ENCODE results near the gene TDRD9. TPM values are rescaled to one million over a fixed set of nuclear protein-coding genes. Genes with fewer than 3 reads are reported as not detected.
A peak's percentile ranks its signal among the peaks of the same experiment; 100 is the strongest.

The TDRD9 gene
- total and polyA plus RNA-seq, 2 experiments from 2014 or later: not detected

GRCh38 chr14:104019029-104019428 lies 90.8 kb downstream of the TDRD9 start:
- H3K27ac ChIP-seq: no peak overlapping the region
- TF ChIP-seq EZH2 (IDR thresholded peaks at IDR 0.05; ENCODE audit: insufficient read depth, poor library complexity, severe bottlenecking): no peak
- TF ChIP-seq EZH2phosphoT487 (IDR thresholded peaks at IDR 0.05; ENCODE audit: insufficient read depth, low read depth): no peak
- H3K9me3 ChIP-seq (ENCODE audit: low read depth): no peaks in the 10 kb centered on the region
- H3K9ac ChIP-seq: no peak overlapping the region
- no peak overlapping the region for H2AFZ ChIP-seq
- H4K20me1 ChIP-seq (ENCODE audit: insufficient read depth): no peaks in the 10 kb centered on the region
- in situ Hi-C loops (cut with MboI): no loop called here
- no peaks in the 10 kb centered on the region for H3K36me3 ChIP-seq (ENCODE audit: low read depth)
- H3K27me3 ChIP-seq (replicated peaks; ENCODE audit: insufficient read depth): peaks cover 30% of the 10 kb centered on the region
- H3K9me2 ChIP-seq (ENCODE audit: insufficient read depth): no peaks in the 10 kb centered on the region
- H3F3A ChIP-seq (ENCODE audit: insufficient read depth): no peaks in the 10 kb centered on the region
- 89 to 100% methylated on average over 1 of the region's 1 CpG for WGBS, 2 experiments (ENCODE audit: low coverage in 1 of 2, low lambda C conversion rate in 2 of 2, missing lambda C conversion rate in 2 of 2)
- DNase-seq: no peak
- no peak overlapping the region for H3K4me2 ChIP-seq (ENCODE audit: unreplicated experiment)
- no peak overlapping the region for H3K4me3 ChIP-seq
- no peaks in the 10 kb centered on the region for H3K79me2 ChIP-seq (ENCODE audit: insufficient read depth)
- H3K4me1 ChIP-seq (ENCODE audit: insufficient read depth): no peaks in the 10 kb centered on the region

- no peak for TF ChIP-seq EZH2phosphoT487 (IDR thresholded peaks at IDR 0.05; ENCODE audit: insufficient read depth, low read depth)
- TF ChIP-seq EZH2 (IDR thresholded peaks at IDR 0.05; ENCODE audit: insufficient read depth, poor library complexity, severe bottlenecking): no peak
- H3K9ac ChIP-seq: no peak overlapping the region
- no peaks in the 10 kb centered on the region for H4K20me1 ChIP-seq (ENCODE audit: insufficient read depth)
- H3K27me3 ChIP-seq (replicated peaks; ENCODE audit: insufficient read depth): peaks cover 27% of the 10 kb centered on the region
- H3K27ac ChIP-seq: no peak overlapping the region
- 51 to 53% methylated on average over 7 of the region's 7 CpGs for WGBS, 2 experiments (ENCODE audit: low coverage in 1 of 2, low lambda C conversion rate in 2 of 2, missing lambda C conversion rate in 2 of 2)
- no peak overlapping the region for H2AFZ ChIP-seq
- no peaks in the 10 kb centered on the region for H3F3A ChIP-seq (ENCODE audit: insufficient read depth)
- no peaks in the 10 kb centered on the region for H3K79me2 ChIP-seq (ENCODE audit: insufficient read depth)
- H3K4me2 ChIP-seq (ENCODE audit: unreplicated experiment): no peak overlapping the region
- in situ Hi-C loops (cut with MboI): no loop called here
- H3K9me3 ChIP-seq (ENCODE audit: low read depth): no peaks in the 10 kb centered on the region
- no peak overlapping the region for H3K4me3 ChIP-seq
- DNase-seq: no peak
- no peaks in the 10 kb centered on the region for H3K4me1 ChIP-seq (ENCODE audit: insufficient read depth)
- H3K9me2 ChIP-seq (ENCODE audit: insufficient read depth): no peaks in the 10 kb centered on the region
- H3K36me3 ChIP-seq (ENCODE audit: low read depth): no peaks in the 10 kb centered on the region
Observed at GRCh38 chr14:104019806-104020205, 91.5 kb downstream of the TDRD9 start.

- in situ Hi-C loops (cut with MboI): no loop called here
- H3K36me3 ChIP-seq (ENCODE audit: low read depth): no peaks in the 10 kb centered on the region
- H3K9ac ChIP-seq: no peak overlapping the region
- no peak overlapping the region for H3K4me3 ChIP-seq
- no peak overlapping the region for H3K4me2 ChIP-seq (ENCODE audit: unreplicated experiment)
- DNase-seq: no peak
- no peaks in the 10 kb centered on the region for H3F3A ChIP-seq (ENCODE audit: insufficient read depth)
- H3K27ac ChIP-seq: no peak overlapping the region
- H3K9me2 ChIP-seq (ENCODE audit: insufficient read depth): no peaks in the 10 kb centered on the region
- no peak overlapping the region for H2AFZ ChIP-seq
- 56 to 57% methylated on average over 9 of the region's 9 CpGs for WGBS, 2 experiments (ENCODE audit: low coverage in 1 of 2, low lambda C conversion rate in 2 of 2, missing lambda C conversion rate in 2 of 2)
- H3K27me3 ChIP-seq (replicated peaks; ENCODE audit: insufficient read depth): peaks cover 20% of the 10 kb centered on the region
- no peaks in the 10 kb centered on the region for H3K79me2 ChIP-seq (ENCODE audit: insufficient read depth)
- H4K20me1 ChIP-seq (ENCODE audit: insufficient read depth): no peaks in the 10 kb centered on the region
- H3K9me3 ChIP-seq (ENCODE audit: low read depth): no peaks in the 10 kb centered on the region
- no peaks in the 10 kb centered on the region for H3K4me1 ChIP-seq (ENCODE audit: insufficient read depth)
- TF ChIP-seq EZH2phosphoT487 (IDR thresholded peaks at IDR 0.05; ENCODE audit: insufficient read depth, low read depth) (no peak), EZH2 (IDR thresholded peaks at IDR 0.05; ENCODE audit: insufficient read depth, poor library complexity, severe bottlenecking) (no peak)
Observed at GRCh38 chr14:104020471-104020870, 92.2 kb downstream of the TDRD9 start.

GRCh38 chr14:104023325-104024055 lies 95.2 kb downstream of the TDRD9 start:
- no peaks in the 10 kb centered on the region for H3K4me1 ChIP-seq (ENCODE audit: insufficient read depth)
- peak; percentile 8 for DNase-seq
- H3K27ac ChIP-seq: no peak overlapping the region
- no peaks in the 10 kb centered on the region for H3K36me3 ChIP-seq (ENCODE audit: low read depth)
- no peaks in the 10 kb centered on the region for H3K9me2 ChIP-seq (ENCODE audit: insufficient read depth)
- 25 to 29% methylated on average over 2 of the region's 2 CpGs for WGBS, 2 experiments (ENCODE audit: low coverage in 1 of 2, low lambda C conversion rate in 2 of 2, missing lambda C conversion rate in 2 of 2)
- in situ Hi-C loops (cut with MboI): no loop called here
- H3K79me2 ChIP-seq (ENCODE audit: insufficient read depth): no peaks in the 10 kb centered on the region
- no peak overlapping the region for H3K4me2 ChIP-seq (ENCODE audit: unreplicated experiment)
- TF ChIP-seq EZH2phosphoT487 (IDR thresholded peaks at IDR 0.05; ENCODE audit: insufficient read depth, low read depth): no peak
- no peak for TF ChIP-seq EZH2 (IDR thresholded peaks at IDR 0.05; ENCODE audit: insufficient read depth, poor library complexity, severe bottlenecking)
- peaks cover 18% of the 10 kb centered on the region for H3K27me3 ChIP-seq (replicated peaks; ENCODE audit: insufficient read depth)
- H3F3A ChIP-seq (ENCODE audit: insufficient read depth): no peaks in the 10 kb centered on the region
- H4K20me1 ChIP-seq (ENCODE audit: insufficient read depth): no peaks in the 10 kb centered on the region
- H3K9ac ChIP-seq: no peak overlapping the region
- H2AFZ ChIP-seq: no peak overlapping the region
- no peak overlapping the region for H3K4me3 ChIP-seq
- H3K9me3 ChIP-seq (ENCODE audit: low read depth): no peaks in the 10 kb centered on the region
